Gastrocnemius medialis (tissue), 4 donors: ENCODE results near the gene SIGLEC7.

Experiments
- CTCF ChIP-seq, 5 experiments: fragments of 450-650 bp in 3 of 5; fragments of 200-600 bp in 2 of 5; sonication (generic) in 2 of 5; IDR thresholded peaks in 4 of 5; conservative IDR thresholded peaks in 1 of 5; 1 replicate in 4 of 5; 2 replicates in 1 of 5; pipeline ENCODE4 v1.5.1; 2016 to 2019; ENCODE audit warnings: antibody characterized with exemption in 5 of 5, mild to moderate bottlenecking in 3 of 5, moderate library complexity in 3 of 5
- POLR2A ChIP-seq, 2 donors: fragments of 450-650 bp; IDR thresholded peaks; one replicate each; pipeline ENCODE4 v1.6.1; 2017; ENCODE audit warnings: antibody characterized with exemption in 2 of 2, mild to moderate bottlenecking in 2 of 2, moderate library complexity in 2 of 2

- TF ChIP-seq CTCF (IDR thresholded peaks at IDR 0.05 in 4 of 5, conservative IDR thresholded peaks at IDR 0.05 in 1 of 5) (no peak), POLR2A (IDR thresholded peaks at IDR 0.05) (no peak)
These were observed 41.5 kb downstream of the SIGLEC7 start for GRCh38 chr19:51183629-51184028.
